Activated naive CD4-positive, alpha-beta T cell treated with Interleukin-2 at 50 U/mL for 16 hours (primary cell): Measurements from ENCODE around the gene NAXD.
"Not testable (repeated sequence)": the region's sequence is repeated elsewhere in the genome, so short reads cannot be mapped to it uniquely, and the experiment has no call there.

Experiments
- DNase-seq: peaks from one replicate; pipeline ENCODE4 v3.0.0-alpha.2; 2020

The NAXD gene

GRCh38 chr13:110645750-110646149 lies 30.4 kb downstream of the NAXD start:
- no peak for DNase-seq

GRCh38 chr13:110646442-110647364 lies 31.4 kb downstream of the NAXD start:
- DNase-seq, result no peak

GRCh38 chr13:110647365-110647737 lies 32.0 kb downstream of the NAXD start:
- DNase-seq, result no peak

- no peak for DNase-seq
Measured at GRCh38 chr13:110648146-110648819, 32.9 kb downstream of the NAXD start.

- no peak for DNase-seq
Measured at GRCh38 chr13:110648848-110649421, 33.6 kb downstream of the NAXD start.

GRCh38 chr13:110649551-110649950 lies 34.2 kb downstream of the NAXD start:
- DNase-seq, result no peak

- no peak for DNase-seq
Measured at GRCh38 chr13:110650436-110650835, 35.1 kb downstream of the NAXD start.

GRCh38 chr13:110651271-110651670 lies 35.9 kb downstream of the NAXD start:
- DNase-seq, result no peak

- no peak for DNase-seq
Measured at GRCh38 chr13:110651726-110652230, 36.4 kb downstream of the NAXD start.

- no peak for DNase-seq
Measured at GRCh38 chr13:110652231-110652730, 36.9 kb downstream of the NAXD start.

GRCh38 chr13:110652764-110653163 lies 37.4 kb downstream of the NAXD start:
- no peak for DNase-seq

- DNase-seq, result no peak
Measured at GRCh38 chr13:110653271-110653670, 37.9 kb downstream of the NAXD start.

GRCh38 chr13:110653851-110654250 lies 38.5 kb downstream of the NAXD start:
- DNase-seq, result no peak

GRCh38 chr13:110657196-110657595 lies 41.9 kb downstream of the NAXD start:
- no peak for DNase-seq

GRCh38 chr13:110658218-110658911 lies 43.0 kb downstream of the NAXD start:
- not testable (repeated sequence) for DNase-seq

GRCh38 chr13:110661256-110661655 lies 45.9 kb downstream of the NAXD start:
- DNase-seq, result no peak

- no peak for DNase-seq
Measured at GRCh38 chr13:110662091-110662490, 46.7 kb downstream of the NAXD start.

- DNase-seq, result no peak
Measured at GRCh38 chr13:110662777-110663443, 47.6 kb downstream of the NAXD start.

GRCh38 chr13:110663491-110663890 lies 48.1 kb downstream of the NAXD start:
- no peak for DNase-seq

- DNase-seq, result no peak
Measured at GRCh38 chr13:110664041-110664440, 48.7 kb downstream of the NAXD start.

- DNase-seq, result no peak
Measured at GRCh38 chr13:110664673-110665072, 49.3 kb downstream of the NAXD start.
